HG02678 (cell line): Measurements from ENCODE around the gene PLEKHG4.

Source experiments
- ATAC-seq: cut with Tn5 transposase; IDR thresholded peaks from one replicate; pipeline ENCODE4 v1.9.1; 2021; ENCODE audit warnings: mild to moderate bottlenecking, moderate library complexity; ENCODE audit not compliant: unreplicated experiment

PLEKHG4 gene

GRCh38 chr16:67279296-67280089 lies at the start of gene PLEKHG4:
PLEKHG4 (plus strand) TSS chr16:67279532; CDS start chr16:67280045, 513 bp downstream.
- ATAC-seq, result peak; percentile 87

- ATAC-seq, result no peak
Measured at GRCh38 chr16:67229906-67230808, 49.2 kb upstream of the PLEKHG4 start.

GRCh38 chr16:67230809-67231660 lies 48.3 kb upstream of the PLEKHG4 start:
- ATAC-seq, result no peak

GRCh38 chr16:67233596-67233995 lies 45.7 kb upstream of the PLEKHG4 start:
- ATAC-seq, result no peak

- ATAC-seq, result no peak
Measured at GRCh38 chr16:67234180-67234597, 45.1 kb upstream of the PLEKHG4 start.

GRCh38 chr16:67235816-67236562 lies 43.3 kb upstream of the PLEKHG4 start:
- ATAC-seq, result no peak

GRCh38 chr16:67236563-67237395 lies 42.6 kb upstream of the PLEKHG4 start:
- no peak for ATAC-seq

- ATAC-seq, result no peak
Measured at GRCh38 chr16:67237396-67238277, 41.7 kb upstream of the PLEKHG4 start.

- ATAC-seq, result no peak
Measured at GRCh38 chr16:67238278-67238575, 41.1 kb upstream of the PLEKHG4 start.

GRCh38 chr16:67238806-67239470 lies 40.4 kb upstream of the PLEKHG4 start:
- no peak for ATAC-seq

- ATAC-seq, result no peak
Measured at GRCh38 chr16:67240506-67240905, 38.8 kb upstream of the PLEKHG4 start.

- ATAC-seq, result no peak
Measured at GRCh38 chr16:67241008-67241900, 38.1 kb upstream of the PLEKHG4 start.

- no peak for ATAC-seq
Measured at GRCh38 chr16:67242138-67242730, 37.1 kb upstream of the PLEKHG4 start.

GRCh38 chr16:67243481-67243880 lies 35.9 kb upstream of the PLEKHG4 start:
- no peak for ATAC-seq

- peak; percentile 55 for ATAC-seq
Measured at GRCh38 chr16:67244387-67245185, 34.7 kb upstream of the PLEKHG4 start.

GRCh38 chr16:67245186-67245585 lies 34.1 kb upstream of the PLEKHG4 start:
- no peak for ATAC-seq
